GM21619 (cell line): ENCODE measurements around the gene FANCE.
"Not testable (repeated sequence)": the region's sequence is repeated elsewhere in the genome, so short reads cannot be mapped to it uniquely, and the experiment has no call there.

ENCODE experiments used
- ATAC-seq: cut with Tn5 transposase; IDR thresholded peaks from one replicate; pipeline ENCODE4 v1.9.1; 2021; ENCODE audit not compliant: unreplicated experiment

Gene FANCE

GRCh38 chr6:35429463-35429862 is 22.7 kb upstream of the FANCE start:
- ATAC-seq: no peak

GRCh38 chr6:35432291-35432690 is 19.8 kb upstream of the FANCE start:
- no peak for ATAC-seq

- ATAC-seq: not testable (repeated sequence)
Measured at GRCh38 chr6:35432702-35433101, 19.4 kb upstream of the FANCE start.

GRCh38 chr6:35435074-35435837 is 16.9 kb upstream of the FANCE start:
- ATAC-seq: no peak

GRCh38 chr6:35436071-35436857 is 15.9 kb upstream of the FANCE start:
- ATAC-seq: no peak

GRCh38 chr6:35438378-35439065 is 13.6 kb upstream of the FANCE start:
- not testable (repeated sequence) for ATAC-seq

- no peak for ATAC-seq
Measured at GRCh38 chr6:35439308-35439707, 12.8 kb upstream of the FANCE start.

GRCh38 chr6:35441205-35441604 is 10.9 kb upstream of the FANCE start:
- no peak for ATAC-seq

GRCh38 chr6:35441642-35442041 is 10.5 kb upstream of the FANCE start:
- ATAC-seq: no peak

- ATAC-seq: no peak
Measured at GRCh38 chr6:35442693-35443092, 9.4 kb upstream of the FANCE start.

- ATAC-seq: no peak
Measured at GRCh38 chr6:35443341-35444030, 8.7 kb upstream of the FANCE start.

- no peak for ATAC-seq
Measured at GRCh38 chr6:35445691-35446090, 6.4 kb upstream of the FANCE start.

- ATAC-seq: no peak
Measured at GRCh38 chr6:35448191-35448590, 3.9 kb upstream of the FANCE start.

- ATAC-seq: no peak
Measured at GRCh38 chr6:35449287-35449881, 2.8 kb upstream of the FANCE start.

- no peak for ATAC-seq
Measured at GRCh38 chr6:35451354-35452182, 570 bp upstream of the FANCE start.

GRCh38 chr6:35453236-35453635 is 1.1 kb downstream of the FANCE start:
- no peak for ATAC-seq

- ATAC-seq: no peak
Measured at GRCh38 chr6:35454391-35455110, 2.4 kb downstream of the FANCE start.

- ATAC-seq: no peak
Measured at GRCh38 chr6:35457907-35458306, 5.8 kb downstream of the FANCE start.

- no peak for ATAC-seq
Measured at GRCh38 chr6:35461270-35461669, 9.1 kb downstream of the FANCE start.
